Activated CD8-positive, alpha-beta T cell treated with anti-CD3 and anti-CD28 coated beads for 36 hours (primary cell): ENCODE data around the gene PLCL1. TPM values are rescaled to one million over a fixed set of nuclear protein-coding genes. Genes with fewer than 3 reads are reported as not detected.
A peak's percentile ranks its signal among the peaks of the same experiment; 100 is the strongest.

ENCODE experiments used
- ATAC-seq: fragments of 200-7000 bp; cut with Tn5 transposase; one replicate; pipeline ENCODE4 v1.10.0; 2021; ENCODE audit warnings: mild to moderate bottlenecking, moderate library complexity
- CTCF ChIA-PET: fragments of 350-600 bp; sonication (Branson Sonifier 250); formaldehyde crosslinking; loops from one replicate; lab custom pipeline; 2021; ENCODE audit warnings: antibody characterized with exemption; lab: Charles Lee
- POLR2A ChIA-PET: fragments of 350-600 bp; sonication (Branson Sonifier 250); formaldehyde crosslinking; loops from one replicate; lab custom pipeline; 2021; ENCODE audit warnings: antibody characterized with exemption; lab: Charles Lee
- DNase-seq: peaks from one replicate; pipeline ENCODE4 v3.0.0-alpha.2; 2020
- H3K27ac Mint-ChIP-seq: one replicate; pipeline ENCODE4 v1.8.0; 2021; ENCODE audit warnings: mild to moderate bottlenecking, mixed read lengths
- H3K27me3 Mint-ChIP-seq: one replicate; pipeline ENCODE4 v1.8.0; 2021; ENCODE audit warnings: mixed read lengths
- H3K36me3 Mint-ChIP-seq: one replicate; pipeline ENCODE4 v1.8.0; 2021; ENCODE audit warnings: low read depth, mixed read lengths
- H3K4me1 Mint-ChIP-seq: one replicate; pipeline ENCODE4 v1.8.0; 2021; ENCODE audit warnings: low read depth, mixed read lengths
- H3K4me3 Mint-ChIP-seq: one replicate; pipeline ENCODE4 v1.8.0; 2021; ENCODE audit warnings: mild to moderate bottlenecking, moderate library complexity, mixed read lengths
- H3K9me3 Mint-ChIP-seq: one replicate; pipeline ENCODE4 v1.8.0; 2021; ENCODE audit warnings: mixed read lengths
- intact Hi-C: fragments of 100-400 bp; cut with micrococcal nuclease; formaldehyde crosslinking; loops from one replicate; pipeline ENCODE4 v1.10.0; 2022
- total RNA-seq, 2 experiments: library from RNA; stranded (reverse); gene quantifications; one replicate each; pipeline ENCODE4 v1.2.3, GENCODE V29; 2021
- TF ChIP-seq, protein P1 (sequence below): fragments of 200-600 bp; IDR thresholded peaks from one replicate; pipeline ENCODE4 v1.8.0; 2022; ENCODE audit warnings: antibody characterized with exemption, mild to moderate bottlenecking

Gene PLCL1
- total RNA-seq, 2 experiments from 2014 or later = 0.68 to 0.69 TPM

DNA sequence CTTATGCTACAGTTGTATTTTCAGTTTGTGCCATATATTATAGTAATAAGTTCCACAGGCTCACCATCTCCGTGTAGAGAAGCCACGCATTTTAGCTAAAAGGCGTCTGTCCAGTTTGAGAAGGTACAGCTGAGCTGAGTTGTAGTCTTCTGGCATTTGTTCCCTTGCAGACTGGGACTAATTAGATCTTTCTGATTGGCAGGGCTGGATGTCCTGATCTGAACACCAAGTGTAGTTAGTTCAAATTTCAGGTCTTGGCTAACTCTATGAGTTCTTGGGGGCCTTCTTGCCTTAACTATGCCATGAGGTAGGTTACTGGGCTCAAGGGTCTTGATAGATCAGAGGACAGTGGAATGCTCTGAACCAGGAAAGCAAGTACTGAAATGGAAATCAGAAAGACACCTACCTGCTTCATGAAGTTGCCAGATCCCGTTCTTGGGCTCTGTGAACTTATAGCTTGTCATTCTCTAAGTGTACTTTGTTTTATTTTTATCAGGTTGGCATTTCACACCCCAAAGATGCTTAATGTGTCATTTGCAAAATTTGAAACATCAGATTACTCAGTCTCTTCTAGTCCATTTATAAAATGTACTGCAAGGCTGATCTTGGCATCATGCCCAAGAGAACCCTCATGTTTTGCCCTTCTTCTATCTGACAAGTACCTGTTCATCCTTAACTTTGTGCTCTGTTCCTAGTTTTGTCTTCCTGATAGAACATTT is 93.7 kb downstream of the PLCL1 start:
- Mint-ChIP-seq H3K4me1 (peaks cover 10% of the 10 kb centered on the region), H3K9me3 (peaks cover 2% of the 10 kb centered on the region), H3K4me3 (no peak overlapping the region), H3K36me3 (no peaks in the 10 kb centered on the region), H3K27ac (no peak overlapping the region), H3K27me3 (peaks cover 13% of the 10 kb centered on the region)
- intact Hi-C loops = no loop called here
- ChIA-PET POLR2A (no interaction called here), CTCF (no interaction called here)
- no peak for DNase-seq
- ATAC-seq = no peak
- TF ChIP-seq, protein P1, sequence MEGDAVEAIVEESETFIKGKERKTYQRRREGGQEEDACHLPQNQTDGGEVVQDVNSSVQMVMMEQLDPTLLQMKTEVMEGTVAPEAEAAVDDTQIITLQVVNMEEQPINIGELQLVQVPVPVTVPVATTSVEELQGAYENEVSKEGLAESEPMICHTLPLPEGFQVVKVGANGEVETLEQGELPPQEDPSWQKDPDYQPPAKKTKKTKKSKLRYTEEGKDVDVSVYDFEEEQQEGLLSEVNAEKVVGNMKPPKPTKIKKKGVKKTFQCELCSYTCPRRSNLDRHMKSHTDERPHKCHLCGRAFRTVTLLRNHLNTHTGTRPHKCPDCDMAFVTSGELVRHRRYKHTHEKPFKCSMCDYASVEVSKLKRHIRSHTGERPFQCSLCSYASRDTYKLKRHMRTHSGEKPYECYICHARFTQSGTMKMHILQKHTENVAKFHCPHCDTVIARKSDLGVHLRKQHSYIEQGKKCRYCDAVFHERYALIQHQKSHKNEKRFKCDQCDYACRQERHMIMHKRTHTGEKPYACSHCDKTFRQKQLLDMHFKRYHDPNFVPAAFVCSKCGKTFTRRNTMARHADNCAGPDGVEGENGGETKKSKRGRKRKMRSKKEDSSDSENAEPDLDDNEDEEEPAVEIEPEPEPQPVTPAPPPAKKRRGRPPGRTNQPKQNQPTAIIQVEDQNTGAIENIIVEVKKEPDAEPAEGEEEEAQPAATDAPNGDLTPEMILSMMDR = no peak

DNA sequence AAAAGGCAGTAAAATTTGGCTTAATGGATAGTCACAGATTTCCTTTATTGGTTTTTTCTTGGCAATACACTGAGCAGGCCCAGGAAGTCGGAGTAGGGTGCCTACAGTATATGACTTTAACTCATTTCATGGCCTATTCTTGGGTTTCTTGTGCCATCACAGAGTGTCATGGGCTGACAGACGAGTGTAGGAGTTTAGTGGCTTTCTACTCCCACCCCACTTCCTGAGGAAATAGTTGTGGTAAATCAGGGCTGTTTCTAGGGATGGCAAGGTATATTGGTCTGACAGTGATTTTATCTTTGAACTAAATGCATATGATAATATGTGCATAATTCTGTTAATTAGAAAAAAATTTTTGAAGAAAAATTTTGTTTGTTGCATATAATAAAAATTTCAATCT is 100.1 kb downstream of the PLCL1 start:
- Mint-ChIP-seq H3K4me3 (no peak overlapping the region), H3K27me3 (peaks cover 30% of the 10 kb centered on the region), H3K4me1 (peaks cover 6% of the 10 kb centered on the region), H3K9me3 (peaks cover 3% of the 10 kb centered on the region), H3K36me3 (peaks cover 2% of the 10 kb centered on the region), H3K27ac (no peak overlapping the region)
- DNase-seq (peak; percentile 51), ATAC-seq (peak; percentile 87)
- TF ChIP-seq, protein P1 = no peak
- intact Hi-C loops = no loop called here
- POLR2A ChIA-PET = no interaction called here
- CTCF ChIA-PET = no interaction called here

DNA sequence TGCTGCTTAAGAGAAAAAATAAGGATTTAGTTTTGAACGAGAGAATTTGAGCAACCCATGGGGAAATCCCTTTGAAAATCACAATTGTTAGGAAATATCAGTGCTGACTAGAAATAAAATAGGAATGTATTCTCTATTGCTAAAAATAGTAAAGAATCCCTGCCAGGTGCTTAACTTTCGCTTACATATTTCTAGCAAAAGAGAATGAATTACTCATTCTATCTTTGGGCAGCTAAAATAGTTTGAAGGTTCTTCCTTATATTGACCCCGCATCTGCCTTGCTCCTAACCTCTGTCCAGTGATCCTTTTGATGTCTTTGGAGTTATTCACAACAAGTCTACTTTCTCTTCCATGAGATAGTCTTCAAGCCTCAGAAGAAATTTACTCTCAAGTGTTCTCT is 103.8 kb downstream of the PLCL1 start:
- CTCF ChIA-PET = interaction anchor here (1.2 to 1.8 kb wide), 2 partner anchors 11 to 14 kb away, joined by 3 to 4 read pairs; no protein-coding TSS in a partner anchor

DNA sequence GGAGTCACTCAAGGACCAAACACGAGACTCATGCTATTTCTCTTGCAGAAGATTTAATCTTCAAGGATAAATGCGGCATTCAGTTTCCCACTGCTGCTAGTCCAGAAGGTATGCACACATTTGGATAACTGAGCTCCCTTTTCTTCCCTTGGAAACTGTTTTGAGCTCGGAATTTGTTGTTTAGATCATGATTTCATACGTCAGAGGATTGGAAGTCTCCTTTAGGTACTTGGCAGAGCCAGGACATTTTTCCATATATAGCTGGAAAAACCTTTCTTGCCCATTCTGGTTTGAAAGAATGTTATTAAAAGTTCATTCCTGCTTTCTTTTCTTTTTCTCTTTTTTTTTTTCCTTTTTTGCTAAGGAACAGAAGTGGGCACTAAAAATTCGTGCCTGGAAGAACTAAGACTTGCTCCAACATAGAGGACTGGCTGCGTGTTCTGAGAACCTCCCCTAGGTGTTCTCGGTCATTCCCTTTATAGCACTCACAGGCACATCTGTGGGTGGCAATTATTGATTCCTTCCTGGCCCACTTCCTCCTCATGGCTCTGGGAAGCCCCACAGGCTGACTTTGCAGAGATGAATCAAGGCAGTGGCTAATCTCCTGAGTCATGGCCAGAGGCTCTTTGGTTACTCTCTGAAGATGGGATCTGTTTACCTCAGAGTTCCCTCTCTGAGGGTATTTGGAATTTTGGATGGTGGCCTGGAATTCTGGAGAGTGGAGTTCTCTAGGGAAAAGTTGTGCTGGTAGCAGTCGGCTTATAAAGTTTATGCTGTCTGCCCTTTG is 104.8 kb downstream of the PLCL1 start:
- Mint-ChIP-seq H3K4me3 (no peak overlapping the region), H3K4me1 (peaks cover 5% of the 10 kb centered on the region), H3K36me3 (peaks cover 2% of the 10 kb centered on the region), H3K9me3 (peaks cover under 1% of the 10 kb centered on the region), H3K27me3 (peaks cover 21% of the 10 kb centered on the region), H3K27ac (no peak overlapping the region)
- POLR2A ChIA-PET = interaction anchor here (0.6 kb wide), 1 partner anchor 88 kb away, joined by 3 read pairs; no protein-coding TSS in a partner anchor
- intact Hi-C loops = no loop called here
- TF ChIP-seq, protein P1 = no peak
- DNase-seq = no peak
- ATAC-seq = no peak
- CTCF ChIA-PET = interaction anchor here (1.8 kb wide), 1 partner anchor 15 kb away, joined by 4 read pairs; no protein-coding TSS in a partner anchor

More for the DNA sequence above, 103.8 kb downstream of the PLCL1 start:
- TF ChIP-seq, protein P1 = no peak
- Mint-ChIP-seq H3K4me3 (no peak overlapping the region), H3K36me3 (peaks cover 2% of the 10 kb centered on the region), H3K27me3 (peaks cover 21% of the 10 kb centered on the region), H3K27ac (no peak overlapping the region), H3K9me3 (peaks cover 1% of the 10 kb centered on the region), H3K4me1 (peaks cover 7% of the 10 kb centered on the region)
- DNase-seq (no peak), ATAC-seq (no peak)
- POLR2A ChIA-PET = no interaction called here
- intact Hi-C loops = no loop called here

DNA sequence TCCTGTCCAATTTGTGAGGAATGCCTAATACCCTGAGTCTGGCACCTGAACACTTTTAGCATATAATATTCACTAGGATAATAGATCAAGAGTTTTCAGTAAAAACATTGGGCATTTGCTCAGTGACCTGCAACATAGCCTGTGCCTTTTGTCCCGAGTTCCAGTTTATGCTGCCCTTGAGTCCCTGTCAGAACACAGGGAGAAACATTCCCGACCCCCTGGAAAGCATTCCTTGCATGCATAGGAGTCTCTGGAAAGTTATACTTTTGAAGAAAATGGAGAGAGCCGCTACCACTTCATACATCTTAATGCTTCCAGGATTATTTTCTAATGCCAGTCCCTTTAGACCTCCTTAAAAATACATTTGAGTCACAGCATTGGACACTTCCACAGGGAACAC is 107.3 kb downstream of the PLCL1 start:
- Mint-ChIP-seq H3K4me3 (no peak overlapping the region), H3K27me3 (peaks cover 12% of the 10 kb centered on the region), H3K27ac (no peak overlapping the region), H3K9me3 (no peaks in the 10 kb centered on the region), H3K4me1 (peaks cover 8% of the 10 kb centered on the region), H3K36me3 (peaks cover under 1% of the 10 kb centered on the region)
- CTCF ChIA-PET = no interaction called here
- TF ChIP-seq, protein P1 = no peak
- POLR2A ChIA-PET = no interaction called here
- intact Hi-C loops = no loop called here
- no peak for ATAC-seq
- no peak for DNase-seq
